ENCODE results near the gene KIAA1958. TPM values are rescaled to one million over a fixed set of nuclear protein-coding genes. Genes with fewer than 3 reads are reported as not detected.

Gene KIAA1958
- total RNA-seq, 4 donors from 2014 or later = 8.3 to 11.2 (median 9.6) TPM

DNA sequence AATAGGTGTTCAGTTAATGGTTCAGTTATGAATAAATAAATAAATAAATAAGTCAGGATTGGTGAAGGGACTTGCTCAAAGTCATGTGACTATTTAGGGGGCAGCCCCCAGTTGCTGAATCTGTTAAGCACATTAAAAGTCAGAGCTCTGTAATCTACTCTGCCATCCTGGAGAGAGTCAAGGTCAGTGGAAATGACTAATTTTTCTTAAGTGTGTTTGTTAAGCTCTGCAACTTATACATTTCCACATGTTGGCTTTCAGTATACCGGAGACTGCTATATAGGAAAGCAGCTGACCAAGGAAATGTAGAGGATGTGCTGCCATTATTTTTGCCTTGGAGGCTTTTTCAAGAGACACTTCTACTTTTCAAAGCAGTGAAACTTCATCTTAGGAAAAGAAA is 57.9 kb downstream of the KIAA1958 start:
- DNase-seq = no peak
- intact Hi-C loops (cut with DNase I) = no loop called here
- 97 to 100% methylated on average over 1 of the region's 1 CpG for WGBS, 2 donors
- Histone ChIP-seq H3K27me3 (no peaks in the 10 kb centered on the region), H3K4me1 (peaks cover 6 to 13% of the 10 kb centered on the region in 2 donors), H3K4me3 (replicated peaks in 1 of 3) (no peak overlapping the region), H3K27ac (no peak overlapping the region), H3K9me3 (no peaks in the 10 kb centered on the region), H3K36me3 (no peaks in the 10 kb centered on the region)
- TF ChIP-seq, protein P1, sequence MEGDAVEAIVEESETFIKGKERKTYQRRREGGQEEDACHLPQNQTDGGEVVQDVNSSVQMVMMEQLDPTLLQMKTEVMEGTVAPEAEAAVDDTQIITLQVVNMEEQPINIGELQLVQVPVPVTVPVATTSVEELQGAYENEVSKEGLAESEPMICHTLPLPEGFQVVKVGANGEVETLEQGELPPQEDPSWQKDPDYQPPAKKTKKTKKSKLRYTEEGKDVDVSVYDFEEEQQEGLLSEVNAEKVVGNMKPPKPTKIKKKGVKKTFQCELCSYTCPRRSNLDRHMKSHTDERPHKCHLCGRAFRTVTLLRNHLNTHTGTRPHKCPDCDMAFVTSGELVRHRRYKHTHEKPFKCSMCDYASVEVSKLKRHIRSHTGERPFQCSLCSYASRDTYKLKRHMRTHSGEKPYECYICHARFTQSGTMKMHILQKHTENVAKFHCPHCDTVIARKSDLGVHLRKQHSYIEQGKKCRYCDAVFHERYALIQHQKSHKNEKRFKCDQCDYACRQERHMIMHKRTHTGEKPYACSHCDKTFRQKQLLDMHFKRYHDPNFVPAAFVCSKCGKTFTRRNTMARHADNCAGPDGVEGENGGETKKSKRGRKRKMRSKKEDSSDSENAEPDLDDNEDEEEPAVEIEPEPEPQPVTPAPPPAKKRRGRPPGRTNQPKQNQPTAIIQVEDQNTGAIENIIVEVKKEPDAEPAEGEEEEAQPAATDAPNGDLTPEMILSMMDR (IDR thresholded peaks at IDR 0.05) = no peak
- no peak for TF ChIP-seq POLR2A (IDR thresholded peaks at IDR 0.05)

DNA sequence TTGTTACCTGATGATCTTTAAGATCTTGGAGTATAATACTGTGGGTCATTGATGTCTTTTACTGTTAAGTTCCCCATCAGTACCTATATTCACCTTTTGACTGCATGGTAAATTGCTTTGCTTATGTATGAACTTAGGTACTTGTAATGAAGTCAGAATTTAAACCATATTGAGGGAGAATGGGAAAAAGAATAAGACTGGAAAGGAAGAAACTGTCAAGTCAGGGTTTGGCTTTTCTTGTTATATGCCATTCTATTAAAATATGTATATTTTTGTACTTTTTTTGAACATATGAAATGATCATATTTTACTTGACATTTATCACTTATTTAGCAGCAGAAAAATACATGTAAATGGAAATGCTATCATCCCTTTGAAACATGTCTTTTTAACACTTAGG is 58.6 kb downstream of the KIAA1958 start:
- TF ChIP-seq POLR2A (IDR thresholded peaks at IDR 0.05) = no peak
- TF ChIP-seq, protein P1 (IDR thresholded peaks at IDR 0.05) = no peak
- intact Hi-C loops (cut with DNase I) = no loop called here
- DNase-seq = no peak
- H3K4me1 ChIP-seq = peaks cover 6 to 13% of the 10 kb centered on the region in 2 donors
- no peak overlapping the region for H3K4me3 ChIP-seq (replicated peaks in 1 of 3)
- H3K27me3 ChIP-seq = no peaks in the 10 kb centered on the region
- H3K27ac ChIP-seq = no peak overlapping the region
- no peaks in the 10 kb centered on the region for H3K9me3 ChIP-seq
- H3K36me3 ChIP-seq = no peaks in the 10 kb centered on the region

DNA sequence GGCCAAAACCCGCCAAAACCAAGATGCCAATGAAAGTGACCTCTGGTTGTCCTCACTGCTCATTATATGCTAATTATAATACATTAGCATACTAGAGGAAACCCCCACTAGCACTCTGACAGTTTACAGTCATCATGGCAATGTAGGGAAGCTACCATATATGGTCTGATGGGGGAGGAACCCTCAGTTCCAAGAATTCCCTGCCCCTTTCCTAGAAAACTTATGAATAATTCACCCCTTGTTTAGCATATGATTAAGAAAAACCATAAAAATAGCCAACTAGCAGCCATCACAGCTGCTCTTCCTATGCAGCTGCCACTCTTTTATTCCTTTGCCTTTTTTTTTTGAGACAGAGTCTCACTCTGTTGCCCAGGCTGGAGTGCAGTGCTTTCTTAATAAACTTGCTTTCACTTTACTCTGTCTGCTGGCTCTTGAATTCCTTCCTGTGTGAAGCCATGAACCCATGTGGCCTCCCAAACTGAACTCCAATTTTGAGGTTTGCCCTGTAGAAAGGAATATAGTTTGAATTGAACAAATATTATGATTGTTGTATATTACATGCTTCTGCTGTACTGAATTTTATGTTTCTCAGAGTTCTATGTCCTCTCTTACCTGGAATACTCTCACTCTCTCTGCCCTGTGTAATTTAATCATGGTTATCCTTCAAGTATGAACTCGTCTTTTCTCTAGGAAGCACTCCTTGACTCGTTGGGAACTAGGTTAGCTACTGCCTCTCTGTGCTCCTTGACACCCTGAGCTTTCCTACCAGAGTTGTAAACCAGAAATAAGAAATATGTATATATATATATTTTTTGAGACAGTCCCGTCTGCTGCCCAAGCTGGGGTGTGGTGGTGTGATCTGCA is 59.8 kb downstream of the KIAA1958 start:
- no peaks in the 10 kb centered on the region for H3K27me3 ChIP-seq
- 70 to 71% methylated on average over 4 of the region's 4 CpGs for WGBS, 2 donors
- intact Hi-C loops (cut with DNase I) = no loop called here
- peaks cover 6 to 12% of the 10 kb centered on the region in 2 donors for H3K4me1 ChIP-seq
- H3K27ac ChIP-seq = no peak overlapping the region
- H3K9me3 ChIP-seq = no peaks in the 10 kb centered on the region
- H3K4me3 ChIP-seq (replicated peaks in 1 of 3) = no peak overlapping the region
- no peaks in the 10 kb centered on the region for H3K36me3 ChIP-seq
- no peak for DNase-seq
- TF ChIP-seq, protein P1 (IDR thresholded peaks at IDR 0.05) = no peak
- no peak for TF ChIP-seq POLR2A (IDR thresholded peaks at IDR 0.05)

DNA sequence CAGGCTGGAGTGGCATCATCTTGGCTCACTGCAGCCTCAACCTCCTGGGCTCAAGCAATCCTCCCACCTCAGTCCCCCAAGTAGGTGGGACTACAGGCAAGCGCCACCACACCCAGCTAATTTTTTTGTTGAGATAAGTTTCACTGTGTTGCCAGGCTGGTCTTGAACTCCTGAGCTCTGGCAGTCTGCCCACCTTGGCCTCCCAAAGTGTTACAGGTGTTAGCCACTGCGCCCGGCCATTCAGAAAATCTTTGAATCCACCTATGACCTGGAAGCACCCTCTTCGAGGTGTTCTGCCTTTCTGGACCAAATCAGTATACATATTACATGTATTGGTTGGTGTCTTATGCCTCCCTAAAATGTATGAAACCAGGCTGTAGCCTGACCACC is 61.4 kb downstream of the KIAA1958 start:
- Histone ChIP-seq H3K9me3 (no peaks in the 10 kb centered on the region), H3K27ac (no peak overlapping the region), H3K4me3 (replicated peaks in 1 of 3) (no peak overlapping the region), H3K27me3 (no peaks in the 10 kb centered on the region), H3K4me1 (peaks cover 0 to 4% of the 10 kb centered on the region in 2 donors), H3K36me3 (no peaks in the 10 kb centered on the region)
- intact Hi-C loops (cut with DNase I) = no loop called here
- WGBS, 2 donors = 100% methylated on average over 4 of the region's 4 CpGs
- TF ChIP-seq POLR2A (IDR thresholded peaks at IDR 0.05) = no peak
- TF ChIP-seq, protein P1 (IDR thresholded peaks at IDR 0.05) = no peak
- DNase-seq = no peak

DNA sequence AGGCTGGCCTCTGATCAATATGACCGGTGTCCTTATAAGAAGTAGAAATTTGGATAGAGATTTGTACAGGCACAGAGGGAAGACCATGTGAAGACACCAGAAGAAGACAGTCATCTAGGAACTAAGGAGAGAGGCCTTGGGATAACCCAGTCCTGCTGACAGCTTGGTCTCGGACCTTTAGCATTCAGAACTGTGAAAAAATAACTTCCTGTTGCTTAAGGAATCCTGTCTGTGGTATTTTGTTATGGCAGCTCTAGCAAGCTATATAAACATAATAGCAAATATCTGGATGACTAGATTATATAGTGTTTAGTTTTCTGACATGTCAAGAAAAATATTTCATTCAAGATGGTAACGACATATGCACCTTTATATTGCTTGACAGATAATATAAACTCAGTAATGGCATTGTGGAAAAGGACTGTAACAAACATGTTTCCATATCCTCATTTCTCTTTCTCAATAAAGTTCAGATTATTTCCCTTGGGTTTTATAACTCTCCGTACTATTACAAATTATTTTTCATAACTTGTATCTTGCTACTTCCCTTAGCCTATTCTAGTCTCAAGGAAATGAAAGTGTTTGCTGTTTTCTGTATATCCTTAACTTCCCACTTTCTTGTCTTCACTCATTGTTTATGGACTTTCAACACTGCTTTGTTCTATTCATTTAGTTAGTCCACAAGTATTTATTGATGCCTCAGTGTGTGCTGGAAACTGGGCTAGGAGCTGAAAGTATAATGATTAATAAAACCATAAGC is 62.4 kb downstream of the KIAA1958 start:
- Histone ChIP-seq H3K27me3 (no peaks in the 10 kb centered on the region), H3K27ac (no peak overlapping the region), H3K9me3 (no peaks in the 10 kb centered on the region), H3K4me3 (replicated peaks in 1 of 3) (no peak overlapping the region), H3K4me1 (peaks cover 0 to 4% of the 10 kb centered on the region in 2 donors), H3K36me3 (no peaks in the 10 kb centered on the region)
- intact Hi-C loops (cut with DNase I) = no loop called here
- TF ChIP-seq POLR2A (IDR thresholded peaks at IDR 0.05) = no peak
- TF ChIP-seq, protein P1 (IDR thresholded peaks at IDR 0.05) = no peak
- WGBS, 2 donors = 82 to 90% methylated on average over 4 of the region's 4 CpGs
- DNase-seq = no peak
